Erythroblast (primary cell): ENCODE measurements around the gene CYP2C19.

ENCODE experiments used
- GATA1 ChIP-seq: IDR thresholded peaks from 2 replicates; pipeline ENCODE4 v1.6.1; 2011; ENCODE audit warnings: low read depth, mild to moderate bottlenecking, control low read depth, low read length, moderate library complexity
- POLR2A ChIP-seq: IDR thresholded peaks from 2 replicates; pipeline ENCODE4 v1.6.1; 2011; ENCODE audit warnings: mild to moderate bottlenecking, low read length

- TF ChIP-seq POLR2A (no peak), GATA1 (no peak)
Observed at GRCh38 chr10:94878649-94879048, 116.2 kb downstream of the CYP2C19 start.
